Measurements from ENCODE around the gene ZMYM4.

ZMYM4 gene

DNA sequence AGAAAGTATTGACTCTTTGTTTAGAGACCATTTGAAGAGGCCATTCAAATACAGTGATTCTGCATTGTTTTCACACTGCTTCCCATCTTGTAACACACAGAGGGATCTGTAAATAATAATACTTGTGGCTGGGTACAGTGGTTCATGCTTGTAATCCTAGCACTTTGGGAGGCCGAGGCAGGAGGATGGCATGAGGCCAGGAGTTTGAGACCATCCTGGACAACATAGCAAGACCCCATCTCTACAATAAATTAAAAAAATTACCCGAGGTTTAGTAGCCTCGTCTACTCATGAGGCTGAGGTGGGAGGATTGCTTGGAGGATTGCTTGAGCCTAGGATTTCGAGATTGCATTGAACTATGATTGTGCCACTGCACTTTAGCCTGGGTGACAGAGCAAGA is 5.7 kb downstream of the ZMYM4 start:
- DNase-seq = no peak

DNA sequence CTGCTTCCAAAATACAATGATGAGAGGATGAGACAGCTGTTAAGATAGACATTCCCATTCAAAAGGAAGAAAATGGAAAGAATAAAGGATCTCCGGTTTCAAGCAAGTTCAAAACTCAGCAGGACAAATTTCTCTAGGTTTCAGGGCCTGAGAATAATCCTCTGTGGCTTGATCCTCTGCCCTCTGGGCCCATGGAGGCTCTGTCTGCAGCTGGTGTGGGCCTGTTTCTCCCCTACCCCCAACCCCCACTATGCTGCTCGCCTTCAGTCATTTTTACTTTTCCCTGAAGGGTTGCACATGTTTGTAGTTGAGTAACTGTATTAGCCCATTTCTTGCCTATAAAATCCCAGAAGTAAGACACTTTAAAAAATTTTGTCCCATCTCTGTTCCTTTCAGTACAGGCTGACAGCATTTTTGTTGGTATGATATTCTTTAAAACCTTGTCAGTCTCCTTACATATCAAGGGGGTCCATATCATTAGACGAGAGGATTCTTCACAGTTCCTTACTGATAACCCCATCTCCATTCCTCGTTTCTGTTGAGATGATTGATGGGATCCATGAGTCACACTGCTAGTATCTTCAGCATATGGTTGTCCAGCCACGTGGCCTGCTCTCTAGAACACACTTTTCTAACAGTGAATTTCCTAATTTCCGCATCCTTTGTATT is 10.5 kb downstream of the ZMYM4 start:
- no peak for DNase-seq

- DNase-seq = no peak
These were observed 11.0 kb downstream of the ZMYM4 start for GRCh38 chr1:35279555-35279904.

DNA sequence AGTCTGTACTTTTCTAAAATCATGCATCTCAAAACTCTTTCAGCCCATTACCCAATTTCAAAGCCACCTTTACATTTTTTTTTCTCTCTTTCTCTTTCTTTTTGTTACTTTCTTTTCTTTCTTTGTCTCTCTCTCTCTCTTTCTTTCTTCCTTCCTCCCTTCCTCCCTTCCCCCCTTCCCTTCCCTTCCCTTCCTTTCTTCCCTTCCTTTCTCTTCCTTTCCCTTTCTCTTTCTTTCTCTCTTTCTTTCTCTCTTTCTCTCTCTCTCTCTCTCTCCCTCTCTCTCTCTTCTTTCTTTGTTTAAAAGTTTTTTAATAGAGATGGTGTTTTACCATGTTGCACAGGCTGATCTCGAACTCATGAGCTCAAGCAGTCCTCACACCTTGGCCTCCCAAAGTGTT is 11.5 kb downstream of the ZMYM4 start:
- DNase-seq = no peak

GRCh38 chr1:35281565-35281964 is 13.1 kb downstream of the ZMYM4 start:
- DNase-seq = no peak

- DNase-seq = no peak
These were observed 13.7 kb downstream of the ZMYM4 start for GRCh38 chr1:35282172-35282571.

GRCh38 chr1:35284852-35285251 is 16.3 kb downstream of the ZMYM4 start:
- no peak for DNase-seq

DNA sequence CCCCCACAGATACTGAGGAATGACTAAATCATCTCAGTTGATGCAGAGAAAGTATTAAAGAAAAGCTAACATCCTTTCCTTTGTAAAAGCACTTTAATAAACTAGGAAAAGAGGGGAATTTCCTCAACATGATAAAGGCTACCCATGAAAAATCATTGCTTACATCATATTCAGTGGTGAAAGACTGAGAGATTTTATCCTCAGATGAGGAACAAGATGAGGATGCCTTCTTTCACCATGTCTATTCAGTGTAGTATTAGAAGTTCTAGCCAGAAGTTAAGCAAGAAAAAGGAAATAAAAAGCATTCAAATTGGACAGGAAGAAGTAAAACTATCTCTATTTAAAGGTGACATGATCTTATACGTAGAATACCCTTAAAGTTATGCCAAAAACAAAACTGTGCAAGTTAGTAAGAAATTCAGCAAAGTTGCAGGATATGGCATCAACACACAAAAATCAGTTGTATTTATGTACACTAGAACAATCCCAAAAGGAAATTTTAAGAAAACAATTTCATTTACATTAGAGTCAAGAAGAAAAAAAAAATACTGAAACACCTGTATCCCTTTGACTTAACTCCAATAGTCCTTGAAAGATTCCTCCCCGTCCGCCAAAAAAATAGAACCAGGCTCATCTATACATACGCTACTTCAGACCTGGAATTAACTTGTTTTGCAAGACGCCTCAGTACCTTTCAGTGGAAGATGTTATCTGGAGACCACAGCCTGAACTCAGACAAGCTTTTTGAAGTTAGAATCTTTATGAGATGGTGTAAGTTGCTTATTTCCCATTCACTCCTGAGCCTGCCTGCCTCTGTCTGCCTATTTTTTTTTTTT is 17.5 kb downstream of the ZMYM4 start:
- no peak for DNase-seq

- DNase-seq = no peak
These were observed 19.5 kb downstream of the ZMYM4 start for GRCh38 chr1:35287807-35288640.

DNA sequence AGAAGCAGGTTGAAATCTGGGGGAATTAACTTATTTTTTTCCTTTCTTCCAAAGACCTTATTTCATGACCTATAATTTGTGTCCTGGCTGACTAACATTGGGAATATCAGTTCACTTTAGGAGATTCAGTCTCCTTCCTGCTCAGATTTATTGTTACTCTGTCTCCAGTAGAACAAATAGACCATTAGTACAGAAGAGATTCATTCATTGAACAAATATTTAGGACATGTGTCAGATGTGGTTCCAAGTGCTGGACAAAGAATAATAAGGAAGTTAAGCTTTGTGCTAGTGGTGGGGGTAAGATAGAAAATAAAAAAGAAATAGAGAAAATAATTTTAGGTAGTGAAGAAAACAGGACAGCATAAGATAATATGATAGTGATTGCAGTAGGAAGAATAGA is 20.3 kb downstream of the ZMYM4 start:
- no peak for DNase-seq

DNA sequence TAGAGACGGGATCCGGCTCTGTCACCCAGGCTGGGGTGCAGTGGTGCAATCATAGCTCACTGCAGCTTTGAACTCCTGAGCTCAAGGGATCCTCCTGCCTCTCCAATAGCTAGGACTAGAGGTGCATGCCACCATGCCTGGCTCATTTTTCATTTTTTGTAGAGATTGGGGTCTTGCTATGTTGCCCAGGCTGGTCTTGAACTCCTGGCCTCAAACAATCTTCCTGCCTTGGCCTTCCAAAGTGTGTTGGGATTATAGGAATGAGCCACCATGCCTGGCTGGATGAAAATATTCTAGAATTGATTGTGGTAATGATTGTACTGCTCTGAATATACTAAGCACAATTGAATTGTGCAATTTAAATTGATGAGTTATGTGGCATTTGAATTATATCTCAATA is 21.9 kb downstream of the ZMYM4 start:
- no peak for DNase-seq

DNA sequence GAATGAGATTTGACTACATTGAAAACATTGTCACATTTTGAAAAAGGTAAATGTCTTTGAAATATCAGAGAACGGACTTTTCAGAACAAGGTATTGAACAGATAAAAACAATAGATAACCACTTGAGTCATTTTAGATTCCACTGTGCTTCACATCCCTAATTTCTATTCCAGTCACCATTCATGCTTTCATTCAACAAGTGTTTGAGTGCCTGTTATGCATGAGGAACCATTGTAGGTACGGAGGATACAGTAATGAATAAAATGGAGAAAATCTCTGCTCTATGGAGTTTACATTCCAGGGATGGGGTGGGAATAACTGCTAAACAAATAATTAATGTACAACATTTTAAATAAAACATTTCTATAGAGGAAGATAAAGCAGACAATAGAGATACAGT is 26.3 kb downstream of the ZMYM4 start:
- DNase-seq = no peak

- DNase-seq = no peak
These were observed 29.4 kb downstream of the ZMYM4 start for GRCh38 chr1:35297886-35298285.

GRCh38 chr1:35298464-35298863 is 30.0 kb downstream of the ZMYM4 start:
- peak in 22 of 56 donors; percentile 1 to 35 (median 6) for DNase-seq

GRCh38 chr1:35300376-35300775 is 31.9 kb downstream of the ZMYM4 start:
- no peak for DNase-seq

DNA sequence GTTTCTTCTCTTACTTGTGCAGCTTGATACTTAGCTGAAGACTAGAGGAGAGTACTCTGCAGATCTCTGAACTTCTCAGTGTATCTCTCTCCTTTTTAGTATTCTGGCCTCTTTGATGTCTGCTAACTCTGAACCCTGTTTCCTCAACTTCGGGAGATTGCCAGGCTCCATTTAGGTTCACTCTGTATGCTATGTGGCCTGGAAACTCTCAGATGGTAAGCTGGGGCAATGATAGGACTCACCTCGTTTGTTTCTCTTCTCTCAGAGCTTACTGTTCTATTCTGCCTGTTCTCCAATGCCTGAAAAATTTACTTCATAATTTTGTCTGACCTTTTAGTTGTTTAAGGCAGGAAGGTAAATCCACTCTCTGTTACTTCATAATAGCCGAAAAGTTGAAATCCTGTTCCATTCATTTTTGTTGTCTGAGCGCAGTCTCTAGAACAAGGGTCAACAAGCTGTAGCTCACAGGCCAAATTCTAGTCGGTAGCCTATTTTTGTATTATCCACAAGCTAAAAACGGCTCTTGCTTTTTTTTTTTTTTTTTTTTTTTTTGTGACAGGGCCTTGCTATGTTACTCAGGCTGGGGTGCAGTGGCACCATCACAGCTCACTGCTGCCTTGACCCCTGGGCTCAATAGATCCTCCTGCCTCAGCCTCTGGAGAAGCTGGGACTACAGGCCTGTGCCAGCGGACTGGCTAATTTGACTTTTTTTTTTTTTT is 33.3 kb downstream of the ZMYM4 start:
- no peak for DNase-seq

DNA sequence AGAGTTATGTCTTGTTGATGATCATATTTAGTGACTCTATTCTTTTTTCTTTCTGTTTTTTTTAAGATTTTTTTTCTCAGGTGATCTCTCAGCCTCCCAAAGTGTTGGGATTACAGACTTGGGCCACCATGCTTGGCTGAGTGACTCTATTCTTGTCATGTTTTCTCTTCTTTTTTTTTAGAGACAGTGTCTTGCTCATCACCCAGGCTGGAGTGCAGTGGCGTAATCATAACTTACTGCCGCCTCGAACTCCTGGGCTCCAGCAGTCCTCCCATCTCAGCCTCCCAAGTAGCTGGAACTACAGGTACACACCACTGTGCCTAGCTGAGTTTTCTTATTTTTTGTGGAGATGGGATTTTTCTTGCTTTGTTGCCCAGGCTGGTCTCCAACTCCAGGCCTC is 36.9 kb downstream of the ZMYM4 start:
- DNase-seq = no peak

- no peak for DNase-seq
These were observed 47.1 kb downstream of the ZMYM4 start for GRCh38 chr1:35315649-35316048.

- DNase-seq = no peak
These were observed 47.8 kb downstream of the ZMYM4 start for GRCh38 chr1:35316264-35316663.

DNA sequence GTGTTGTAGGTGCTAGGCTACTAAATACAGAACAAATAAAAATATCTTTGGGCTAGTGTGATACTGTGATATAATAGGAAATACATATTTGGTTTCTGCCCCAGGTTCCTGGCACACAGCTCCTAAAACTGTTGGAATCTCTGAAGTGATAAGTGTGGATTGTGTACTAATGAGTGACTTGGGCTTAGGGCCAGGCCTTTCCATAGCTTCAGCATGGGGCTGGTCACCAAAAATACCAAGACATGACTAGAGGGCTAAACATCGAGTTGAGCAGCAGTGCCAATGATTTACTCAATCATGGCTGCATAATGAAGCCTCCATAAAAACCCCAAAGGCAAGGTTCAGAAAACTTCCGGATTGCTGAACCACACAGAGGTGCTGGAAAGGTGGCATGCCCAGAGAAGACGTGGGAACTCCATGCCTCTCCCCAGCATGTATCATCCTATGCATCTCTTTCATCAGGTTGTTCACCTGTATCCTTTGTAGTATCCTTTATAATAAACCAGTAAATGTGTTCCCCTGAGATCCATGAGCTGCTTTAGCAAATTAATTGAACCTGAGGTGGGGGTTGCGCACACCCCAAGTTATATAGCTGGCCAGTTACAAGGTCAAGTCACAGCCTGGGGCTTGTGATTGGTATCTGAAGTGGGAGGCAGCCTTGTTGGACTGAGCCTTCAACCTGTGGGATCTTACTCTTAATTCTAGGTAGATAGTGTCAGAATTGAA is 51.6 kb downstream of the ZMYM4 start:
- no peak for DNase-seq

- DNase-seq = no peak
These were observed 52.4 kb downstream of the ZMYM4 start for GRCh38 chr1:35320937-35321336.

Data from nucleus accumbens (tissue), 56 donors.